Hematopoietic multipotent progenitor cell (in vitro differentiated cells): ENCODE measurements around the gene LAMA4. TPM values are rescaled to one million over a fixed set of nuclear protein-coding genes. Genes with fewer than 3 reads are reported as not detected.
"Not testable (repeated sequence)": the region's sequence is repeated elsewhere in the genome, so short reads cannot be mapped to it uniquely, and the experiment has no call there.

ENCODE experiments used
- DNase-seq, 3 donors: peaks; one replicate each; pipeline ENCODE4 v3.0.0-alpha.2; 2011 to 2015; ENCODE audit warnings: low read depth in 2 of 3, low spot score in 2 of 3
- total RNA-seq: library from RNA; depleted of rRNA; stranded (reverse); fragments of >200 nt; gene quantifications from one replicate; pipeline ENCODE4 v1.2.3, GENCODE V29; 2012

Gene LAMA4
- total RNA-seq, 1 donor, result 0.54 TPM

- DNase-seq, result no peak
Observed at GRCh38 chr6:112218563-112218962, 35.8 kb downstream of the LAMA4 start.

- no peak for DNase-seq
Observed at GRCh38 chr6:112216662-112217551, 37.5 kb downstream of the LAMA4 start.

GRCh38 chr6:112215488-112216284, 38.7 kb downstream of the LAMA4 start:
- no peak for DNase-seq

GRCh38 chr6:112214739-112215269, 39.6 kb downstream of the LAMA4 start:
- peak in 1 of 3 donors; percentile 4 for DNase-seq

GRCh38 chr6:112210852-112211251, 43.5 kb downstream of the LAMA4 start:
- DNase-seq, result no peak

- no peak for DNase-seq
Observed at GRCh38 chr6:112209131-112209530, 45.2 kb downstream of the LAMA4 start.

GRCh38 chr6:112207776-112208175, 46.6 kb downstream of the LAMA4 start:
- no peak for DNase-seq

- no peak for DNase-seq
Observed at GRCh38 chr6:112207131-112207530, 47.2 kb downstream of the LAMA4 start.

- no peak for DNase-seq
Observed at GRCh38 chr6:112206110-112206458, 48.3 kb downstream of the LAMA4 start.

- no peak for DNase-seq
Observed at GRCh38 chr6:112205427-112206109, 48.8 kb downstream of the LAMA4 start.

GRCh38 chr6:112204350-112204706, 50.0 kb downstream of the LAMA4 start:
- no peak for DNase-seq

GRCh38 chr6:112203577-112204349, 50.6 kb downstream of the LAMA4 start:
- DNase-seq, result no peak

- no peak for DNase-seq
Observed at GRCh38 chr6:112202639-112203341, 51.6 kb downstream of the LAMA4 start.

- not testable (repeated sequence) for DNase-seq
Observed at GRCh38 chr6:112200185-112200914, 54.0 kb downstream of the LAMA4 start.

- no peak for DNase-seq
Observed at GRCh38 chr6:112199001-112199403, 55.4 kb downstream of the LAMA4 start.

- DNase-seq, result no peak
Observed at GRCh38 chr6:112198582-112198981, 55.8 kb downstream of the LAMA4 start.

- DNase-seq, result no peak
Observed at GRCh38 chr6:112197636-112198035, 56.7 kb downstream of the LAMA4 start.

- DNase-seq, result no peak
Observed at GRCh38 chr6:112196306-112196705, 58.1 kb downstream of the LAMA4 start.

- no peak for DNase-seq
Observed at GRCh38 chr6:112195166-112195565, 59.2 kb downstream of the LAMA4 start.
